ENCODE measurements around the gene CYB561D1.

Gene CYB561D1

GRCh38 chr1:109527098-109527811 lies 33.4 kb downstream of the CYB561D1 start:
- H3K27me3 ChIP-seq (ENCODE audit: control insufficient read depth, insufficient read depth, low read length): no peaks in the 10 kb centered on the region
- H3K4me3 ChIP-seq (ENCODE audit: low read depth, low read length): no peak overlapping the region
- H3K4me1 ChIP-seq (ENCODE audit: control insufficient read depth, insufficient read depth, low read length): no peaks in the 10 kb centered on the region
- H3K9me3 ChIP-seq (ENCODE audit: control insufficient read depth, insufficient read depth, low read length): no peaks in the 10 kb centered on the region
- H3K36me3 ChIP-seq (ENCODE audit: control insufficient read depth, insufficient read depth, low read length): no peaks in the 10 kb centered on the region
- H3K9ac ChIP-seq (ENCODE audit: low read depth, low read length): no peak overlapping the region

- H3K9me3 ChIP-seq (ENCODE audit: control insufficient read depth, insufficient read depth, low read length): no peaks in the 10 kb centered on the region
- H3K27me3 ChIP-seq (ENCODE audit: control insufficient read depth, insufficient read depth, low read length): no peaks in the 10 kb centered on the region
- no peaks in the 10 kb centered on the region for H3K4me1 ChIP-seq (ENCODE audit: control insufficient read depth, insufficient read depth, low read length)
- H3K4me3 ChIP-seq (ENCODE audit: low read depth, low read length): no peak overlapping the region
- no peaks in the 10 kb centered on the region for H3K36me3 ChIP-seq (ENCODE audit: control insufficient read depth, insufficient read depth, low read length)
- H3K9ac ChIP-seq (ENCODE audit: low read depth, low read length): no peak overlapping the region
Measured at GRCh38 chr1:109527846-109528695, 34.2 kb downstream of the CYB561D1 start.

GRCh38 chr1:109528712-109529111 lies 34.8 kb downstream of the CYB561D1 start:
- Histone ChIP-seq H3K4me1 (ENCODE audit: control insufficient read depth, insufficient read depth, low read length) (no peaks in the 10 kb centered on the region), H3K36me3 (ENCODE audit: control insufficient read depth, insufficient read depth, low read length) (no peaks in the 10 kb centered on the region), H3K9ac (ENCODE audit: low read depth, low read length) (no peak overlapping the region), H3K9me3 (ENCODE audit: control insufficient read depth, insufficient read depth, low read length) (no peaks in the 10 kb centered on the region), H3K27me3 (ENCODE audit: control insufficient read depth, insufficient read depth, low read length) (no peaks in the 10 kb centered on the region), H3K4me3 (ENCODE audit: low read depth, low read length) (no peak overlapping the region)

GRCh38 chr1:109529881-109530456 lies 36.1 kb downstream of the CYB561D1 start:
- Histone ChIP-seq H3K27me3 (ENCODE audit: control insufficient read depth, insufficient read depth, low read length) (no peaks in the 10 kb centered on the region), H3K4me3 (ENCODE audit: low read depth, low read length) (no peak overlapping the region), H3K4me1 (ENCODE audit: control insufficient read depth, insufficient read depth, low read length) (no peaks in the 10 kb centered on the region), H3K9ac (ENCODE audit: low read depth, low read length) (no peak overlapping the region), H3K36me3 (ENCODE audit: control insufficient read depth, insufficient read depth, low read length) (no peaks in the 10 kb centered on the region), H3K9me3 (ENCODE audit: control insufficient read depth, insufficient read depth, low read length) (no peaks in the 10 kb centered on the region)

- Histone ChIP-seq H3K27me3 (ENCODE audit: control insufficient read depth, insufficient read depth, low read length) (no peaks in the 10 kb centered on the region), H3K9me3 (ENCODE audit: control insufficient read depth, insufficient read depth, low read length) (no peaks in the 10 kb centered on the region), H3K4me1 (ENCODE audit: control insufficient read depth, insufficient read depth, low read length) (no peaks in the 10 kb centered on the region), H3K4me3 (ENCODE audit: low read depth, low read length) (no peak overlapping the region), H3K9ac (ENCODE audit: low read depth, low read length) (no peak overlapping the region), H3K36me3 (ENCODE audit: control insufficient read depth, insufficient read depth, low read length) (no peaks in the 10 kb centered on the region)
Measured at GRCh38 chr1:109530457-109531087, 36.7 kb downstream of the CYB561D1 start.

- H3K36me3 ChIP-seq (ENCODE audit: control insufficient read depth, insufficient read depth, low read length): no peaks in the 10 kb centered on the region
- H3K9ac ChIP-seq (ENCODE audit: low read depth, low read length): no peak overlapping the region
- no peak overlapping the region for H3K4me3 ChIP-seq (ENCODE audit: low read depth, low read length)
- no peaks in the 10 kb centered on the region for H3K27me3 ChIP-seq (ENCODE audit: control insufficient read depth, insufficient read depth, low read length)
- no peaks in the 10 kb centered on the region for H3K4me1 ChIP-seq (ENCODE audit: control insufficient read depth, insufficient read depth, low read length)
- no peaks in the 10 kb centered on the region for H3K9me3 ChIP-seq (ENCODE audit: control insufficient read depth, insufficient read depth, low read length)
Measured at GRCh38 chr1:109531380-109531779, 37.5 kb downstream of the CYB561D1 start.

GRCh38 chr1:109531826-109532364 lies 38.0 kb downstream of the CYB561D1 start:
- Histone ChIP-seq H3K27me3 (ENCODE audit: control insufficient read depth, insufficient read depth, low read length) (no peaks in the 10 kb centered on the region), H3K36me3 (ENCODE audit: control insufficient read depth, insufficient read depth, low read length) (no peaks in the 10 kb centered on the region), H3K4me1 (ENCODE audit: control insufficient read depth, insufficient read depth, low read length) (no peaks in the 10 kb centered on the region), H3K9ac (ENCODE audit: low read depth, low read length) (no peak overlapping the region), H3K4me3 (ENCODE audit: low read depth, low read length) (peak overlapping the region; percentile 20), H3K9me3 (ENCODE audit: control insufficient read depth, insufficient read depth, low read length) (no peaks in the 10 kb centered on the region)

GRCh38 chr1:109532365-109533136 lies 38.7 kb downstream of the CYB561D1 start:
- H3K4me3 ChIP-seq (ENCODE audit: low read depth, low read length): peak overlapping the region; percentile 20

GRCh38 chr1:109534307-109534858 lies 40.5 kb downstream of the CYB561D1 start:
- no peaks in the 10 kb centered on the region for H3K4me1 ChIP-seq (ENCODE audit: control insufficient read depth, insufficient read depth, low read length)
- no peaks in the 10 kb centered on the region for H3K36me3 ChIP-seq (ENCODE audit: control insufficient read depth, insufficient read depth, low read length)
- no peak overlapping the region for H3K9ac ChIP-seq (ENCODE audit: low read depth, low read length)
- no peaks in the 10 kb centered on the region for H3K9me3 ChIP-seq (ENCODE audit: control insufficient read depth, insufficient read depth, low read length)
- H3K27me3 ChIP-seq (ENCODE audit: control insufficient read depth, insufficient read depth, low read length): no peaks in the 10 kb centered on the region
- H3K4me3 ChIP-seq (ENCODE audit: low read depth, low read length): no peak overlapping the region

More at GRCh38 chr1:109532365-109533136, 38.7 kb downstream of the CYB561D1 start:
- no peaks in the 10 kb centered on the region for H3K36me3 ChIP-seq (ENCODE audit: control insufficient read depth, insufficient read depth, low read length)
- no peak overlapping the region for H3K9ac ChIP-seq (ENCODE audit: low read depth, low read length)
- no peaks in the 10 kb centered on the region for H3K27me3 ChIP-seq (ENCODE audit: control insufficient read depth, insufficient read depth, low read length)
- no peaks in the 10 kb centered on the region for H3K9me3 ChIP-seq (ENCODE audit: control insufficient read depth, insufficient read depth, low read length)
- H3K4me1 ChIP-seq (ENCODE audit: control insufficient read depth, insufficient read depth, low read length): no peaks in the 10 kb centered on the region

- H3K4me3 ChIP-seq (ENCODE audit: low read depth, low read length): no peak overlapping the region
- H3K27me3 ChIP-seq (ENCODE audit: control insufficient read depth, insufficient read depth, low read length): no peaks in the 10 kb centered on the region
- H3K9ac ChIP-seq (ENCODE audit: low read depth, low read length): no peak overlapping the region
- H3K36me3 ChIP-seq (ENCODE audit: control insufficient read depth, insufficient read depth, low read length): no peaks in the 10 kb centered on the region
- H3K9me3 ChIP-seq (ENCODE audit: control insufficient read depth, insufficient read depth, low read length): no peaks in the 10 kb centered on the region
- H3K4me1 ChIP-seq (ENCODE audit: control insufficient read depth, insufficient read depth, low read length): peaks cover 4% of the 10 kb centered on the region
Measured at GRCh38 chr1:109535481-109535880, 41.6 kb downstream of the CYB561D1 start.
